AG09319 (cell line): ENCODE measurements around the gene PSMA7.

ENCODE experiments used
- DNase-seq: peaks from one replicate; pipeline ENCODE4 v3.0.0-alpha.2; 2010; ENCODE audit warnings: low read depth; ENCODE audit errors: extremely low read depth
- CTCF ChIP-seq: IDR thresholded peaks from 2 replicates; pipeline ENCODE4 v1.5.1; 2011; ENCODE audit warnings: low read depth, mild to moderate bottlenecking, inconsistent platforms, low read length, moderate library complexity

The PSMA7 gene

GRCh38 chr20:62120990-62121775 lies 22.0 kb downstream of the PSMA7 start:
- no peak for DNase-seq

GRCh38 chr20:62120365-62120762 lies 22.8 kb downstream of the PSMA7 start:
- TF ChIP-seq CTCF = no peak
- DNase-seq = no peak

More at GRCh38 chr20:62120990-62121775, 22.0 kb downstream of the PSMA7 start:
- TF ChIP-seq CTCF = no peak

GRCh38 chr20:62119591-62120364 lies 23.4 kb downstream of the PSMA7 start:
- TF ChIP-seq CTCF = no peak

GRCh38 chr20:62119115-62119514 lies 24.1 kb downstream of the PSMA7 start:
- no peak for TF ChIP-seq CTCF

More at GRCh38 chr20:62119591-62120364, 23.4 kb downstream of the PSMA7 start:
- DNase-seq = no peak

GRCh38 chr20:62118113-62119043 lies 24.8 kb downstream of the PSMA7 start:
- DNase-seq = no peak
- TF ChIP-seq CTCF = no peak

More at GRCh38 chr20:62119115-62119514, 24.1 kb downstream of the PSMA7 start:
- DNase-seq = no peak

GRCh38 chr20:62117658-62118057 lies 25.5 kb downstream of the PSMA7 start:
- DNase-seq = no peak
- no peak for TF ChIP-seq CTCF
